Stomach (tissue), 4 donors: ENCODE data around the gene WNT2.

Experiments
- EP300 ChIP-seq: sonication (generic); formaldehyde crosslinking; IDR thresholded peaks from one replicate; pipeline ENCODE4 v1.6.1; 2017; ENCODE audit warnings: antibody characterized with exemption
- POLR2A ChIP-seq, 4 donors: fragments of 450-650 bp; IDR thresholded peaks; one replicate each; pipeline ENCODE4 v1.6.1; 2016; ENCODE audit warnings: antibody characterized with exemption in 4 of 4, control low read depth in 2 of 4, mild to moderate bottlenecking in 1 of 4, moderate library complexity in 1 of 4
- POLR2AphosphoS5 ChIP-seq, 3 donors: sonication (generic); formaldehyde crosslinking; IDR thresholded peaks; one replicate each; pipeline ENCODE4 v1.6.1; 2016; ENCODE audit warnings: antibody characterized with exemption in 3 of 3
- TF ChIP-seq, protein P1 (sequence below), 7 experiments: fragments of 450-650 bp in 4 of 7; fragments of 200-600 bp in 3 of 7; sonication (generic) in 3 of 7; IDR thresholded peaks; one replicate each; pipeline ENCODE4 v1.5.1; 2016 to 2019; ENCODE audit warnings: antibody characterized with exemption in 7 of 7, control low read depth in 2 of 7, mild to moderate bottlenecking in 1 of 7

GRCh38 chr7:117322741-117323304 lies at the start of gene WNT2:
- TF ChIP-seq POLR2AphosphoS5 (IDR thresholded peaks at IDR 0.05) (no peak), POLR2A (IDR thresholded peaks at IDR 0.05) (no peak), EP300 (no peak)
- TF ChIP-seq, protein P1, sequence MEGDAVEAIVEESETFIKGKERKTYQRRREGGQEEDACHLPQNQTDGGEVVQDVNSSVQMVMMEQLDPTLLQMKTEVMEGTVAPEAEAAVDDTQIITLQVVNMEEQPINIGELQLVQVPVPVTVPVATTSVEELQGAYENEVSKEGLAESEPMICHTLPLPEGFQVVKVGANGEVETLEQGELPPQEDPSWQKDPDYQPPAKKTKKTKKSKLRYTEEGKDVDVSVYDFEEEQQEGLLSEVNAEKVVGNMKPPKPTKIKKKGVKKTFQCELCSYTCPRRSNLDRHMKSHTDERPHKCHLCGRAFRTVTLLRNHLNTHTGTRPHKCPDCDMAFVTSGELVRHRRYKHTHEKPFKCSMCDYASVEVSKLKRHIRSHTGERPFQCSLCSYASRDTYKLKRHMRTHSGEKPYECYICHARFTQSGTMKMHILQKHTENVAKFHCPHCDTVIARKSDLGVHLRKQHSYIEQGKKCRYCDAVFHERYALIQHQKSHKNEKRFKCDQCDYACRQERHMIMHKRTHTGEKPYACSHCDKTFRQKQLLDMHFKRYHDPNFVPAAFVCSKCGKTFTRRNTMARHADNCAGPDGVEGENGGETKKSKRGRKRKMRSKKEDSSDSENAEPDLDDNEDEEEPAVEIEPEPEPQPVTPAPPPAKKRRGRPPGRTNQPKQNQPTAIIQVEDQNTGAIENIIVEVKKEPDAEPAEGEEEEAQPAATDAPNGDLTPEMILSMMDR (IDR thresholded peaks at IDR 0.05) = no peak
